MM.1S (cell line): Measurements from ENCODE around the gene INTS15.

Experiments used
- CTCF ChIP-seq: fragments of 300-600 bp; sonication (generic); IDR thresholded peaks from 2 replicates; pipeline ENCODE4 v1.5.1; 2016; ENCODE audit warnings: antibody characterized with exemption, low read length, mixed read lengths
- EZH2 ChIP-seq: fragments of 300-600 bp; sonication (generic); optimal IDR thresholded peaks from 2 replicates; pipeline ENCODE3; 2017; ENCODE audit warnings: low read depth, mild to moderate bottlenecking, antibody characterized with exemption, low read length, mixed read lengths
- EZH2phosphoT487 ChIP-seq: fragments of 300-600 bp; sonication (generic); IDR thresholded peaks from 2 replicates; pipeline ENCODE4 v1.6.1; 2018; ENCODE audit warnings: antibody characterized with exemption, low read length

GRCh38 chr7:6655636-6656385 lies 66.0 kb downstream of the INTS15 start:
- TF ChIP-seq EZH2 (no peak), CTCF (no peak), EZH2phosphoT487 (no peak)
